Measurements from ENCODE around the gene CBR1.

Gene CBR1

GRCh38 chr21:36120304-36120888, 50.6 kb downstream of the CBR1 start:
- DNase-seq: no peak
